Fibroblast of peridontal ligament (primary cell): ENCODE results near the gene TEX261.

Source experiments
- DNase-seq: peaks from one replicate; pipeline ENCODE4 v3.0.0-alpha.2; 2010; ENCODE audit errors: extremely low read depth

The TEX261 gene

GRCh38 chr2:70936979-70937811 is 57.5 kb downstream of the TEX261 start:
- no peak for DNase-seq

- no peak for DNase-seq
Measured at GRCh38 chr2:70936165-70936978, 58.3 kb downstream of the TEX261 start.
